Ramos (cell line): ENCODE data around the gene CHADL.
"Not testable (repeated sequence)": the region's sequence is repeated elsewhere in the genome, so short reads cannot be mapped to it uniquely, and the experiment has no call there.

Source experiments
- in situ Hi-C: fragments of 300-500 bp; cut with MboI; formaldehyde crosslinking; loops from one replicate; pipeline ENCODE4 v1.14.3; 2022; ENCODE audit warnings: low sequenced_read_pairs; ENCODE audit not compliant: unreplicated experiment

The CHADL gene

DNA sequence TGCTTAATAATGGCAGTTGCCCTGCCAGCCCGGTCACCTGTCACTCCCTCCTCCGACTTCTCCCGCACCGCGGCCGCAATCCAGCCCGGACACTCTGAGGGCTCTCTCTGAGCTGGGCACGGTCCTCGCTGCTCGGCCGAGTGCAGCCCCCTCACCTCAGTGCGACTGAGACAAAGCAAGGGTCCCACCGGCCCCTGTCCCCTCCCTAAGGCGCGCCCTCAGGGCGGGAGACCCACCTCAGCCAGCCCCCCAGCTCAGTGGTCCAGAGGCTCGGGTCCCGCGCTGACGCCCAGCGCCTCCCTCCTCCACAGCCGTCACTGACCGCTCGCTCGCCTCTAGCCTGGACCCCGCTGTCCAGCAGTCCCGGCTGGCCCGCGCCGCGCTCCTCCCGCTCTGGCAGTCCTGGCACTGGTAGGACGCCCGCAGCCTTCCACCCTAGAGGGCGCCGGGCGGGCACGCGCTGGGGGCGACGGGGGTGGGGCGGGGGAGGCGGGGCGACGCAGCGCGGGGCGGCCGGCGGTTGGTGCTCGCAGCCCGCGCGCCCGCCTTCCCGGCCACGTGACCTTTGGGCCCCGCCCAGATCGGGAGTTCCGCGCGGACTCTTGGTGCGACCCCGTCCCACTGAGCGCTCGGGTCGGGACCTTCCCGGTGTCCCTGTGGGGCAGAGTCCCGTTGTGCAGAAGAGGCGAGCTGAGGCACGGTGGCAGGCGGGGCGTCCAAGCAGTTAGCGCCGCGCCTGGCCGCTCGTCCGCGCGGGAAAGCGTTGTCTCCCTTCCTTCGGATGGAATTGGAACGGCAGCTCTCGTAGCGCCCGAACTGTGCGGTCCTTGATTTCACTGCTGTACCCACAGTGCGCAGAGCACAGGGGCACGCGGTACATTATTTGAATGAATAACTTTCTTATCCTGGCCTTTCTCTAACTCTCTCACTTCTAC, 43.4 kb downstream of the CHADL start:
- in situ Hi-C loops: no loop called here

DNA sequence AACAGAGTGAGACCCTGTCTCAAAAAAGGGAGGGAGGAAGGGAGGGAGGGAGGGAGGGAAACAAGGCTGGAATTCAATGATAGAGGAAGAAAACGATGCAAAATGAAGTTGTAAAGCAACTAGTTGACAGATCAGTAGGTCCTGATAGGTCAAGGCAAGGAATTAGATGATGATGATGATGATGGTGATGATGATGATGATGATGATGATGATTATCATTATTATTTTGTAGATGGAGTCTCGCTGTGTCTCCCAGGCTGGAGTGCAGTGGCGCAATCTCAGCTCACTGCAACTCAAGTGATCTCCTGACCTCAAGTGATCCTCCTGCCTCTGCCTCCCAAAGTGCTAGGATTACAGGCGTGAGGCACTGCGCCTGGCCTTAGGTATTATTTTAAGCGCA, 46.9 kb downstream of the CHADL start:
- in situ Hi-C loops: no loop called here

DNA sequence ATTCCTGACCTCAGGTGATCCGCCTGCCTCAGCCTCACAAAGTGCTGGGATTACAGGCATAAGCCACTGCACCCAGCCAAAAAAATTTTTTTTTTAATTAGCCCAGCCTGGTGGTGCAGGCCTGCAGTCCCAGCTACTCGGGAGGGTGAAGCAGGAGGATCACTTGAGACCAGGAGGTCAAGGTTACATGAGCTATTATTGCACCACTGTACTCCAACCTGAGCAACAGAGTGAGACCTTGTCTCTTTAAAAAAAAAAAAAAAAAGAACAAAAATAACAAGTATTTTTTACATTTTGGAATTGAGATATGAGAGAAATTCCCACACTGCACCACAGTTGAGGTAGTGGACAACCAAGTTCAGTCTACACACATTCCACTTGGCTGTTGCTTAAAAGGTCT, 49.3 kb downstream of the CHADL start:
- in situ Hi-C loops: no loop called here

DNA sequence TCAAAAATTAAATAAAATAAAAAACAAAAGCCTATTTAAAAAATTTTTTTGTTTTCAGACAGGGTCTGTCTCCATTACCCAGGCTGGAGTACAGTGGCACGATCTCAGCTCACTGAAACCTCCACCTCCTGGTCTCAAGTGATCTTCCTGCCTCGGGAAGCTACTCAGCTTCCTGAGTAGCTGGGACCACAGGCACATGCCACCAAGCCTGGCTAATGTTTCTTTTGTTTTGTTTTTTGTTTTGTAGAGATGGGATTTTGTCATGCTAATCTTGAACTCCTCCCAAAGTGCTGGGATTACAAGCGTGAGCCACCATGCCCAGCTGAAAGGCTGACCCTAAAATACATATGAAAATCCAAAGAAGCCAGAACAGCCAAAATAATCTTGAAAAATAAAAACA, 56.1 kb downstream of the CHADL start:
- in situ Hi-C loops: no loop called here

DNA sequence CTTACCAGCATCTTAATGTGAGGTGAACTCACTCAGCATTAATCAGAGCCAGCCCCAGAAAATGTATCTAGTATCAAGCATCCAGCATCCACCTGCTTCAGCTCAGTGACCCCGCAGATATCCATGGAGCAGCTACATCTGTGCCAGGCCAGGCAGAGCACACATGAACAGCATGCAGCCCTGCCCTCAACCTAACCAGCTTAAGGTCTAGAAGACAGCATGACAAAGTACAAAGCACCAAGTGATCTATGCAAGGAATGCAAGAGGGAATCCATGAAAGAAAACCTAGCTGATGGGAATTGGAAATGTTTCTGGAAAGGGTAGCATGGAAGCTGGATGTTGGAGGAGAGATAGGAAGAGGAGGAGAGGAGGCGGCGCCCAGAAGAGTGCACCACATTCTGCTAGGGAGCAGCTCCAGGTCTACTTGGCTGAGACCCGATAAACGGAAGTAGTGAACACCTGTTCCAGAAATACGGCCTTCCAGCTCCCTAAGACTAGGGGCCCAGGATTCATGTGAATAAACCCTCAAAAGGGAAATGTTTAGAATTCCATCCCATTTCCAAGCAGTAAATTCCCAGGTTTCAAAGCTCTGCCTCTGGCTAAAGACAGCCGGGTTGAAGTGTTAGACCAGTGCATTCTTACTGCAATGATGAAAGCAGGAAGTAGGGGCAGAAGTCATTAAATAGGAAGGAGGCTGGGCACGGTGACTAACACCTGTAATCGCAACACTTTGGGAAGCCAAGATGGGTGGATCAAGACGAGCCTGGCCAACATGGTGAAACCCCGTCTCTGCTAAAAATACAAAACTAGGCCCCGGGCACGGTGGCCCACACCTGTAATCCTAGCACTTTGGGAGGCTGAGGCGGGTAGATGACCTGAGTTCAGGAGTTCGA, 59.1 kb downstream of the CHADL start:
- in situ Hi-C loops: no loop called here

DNA sequence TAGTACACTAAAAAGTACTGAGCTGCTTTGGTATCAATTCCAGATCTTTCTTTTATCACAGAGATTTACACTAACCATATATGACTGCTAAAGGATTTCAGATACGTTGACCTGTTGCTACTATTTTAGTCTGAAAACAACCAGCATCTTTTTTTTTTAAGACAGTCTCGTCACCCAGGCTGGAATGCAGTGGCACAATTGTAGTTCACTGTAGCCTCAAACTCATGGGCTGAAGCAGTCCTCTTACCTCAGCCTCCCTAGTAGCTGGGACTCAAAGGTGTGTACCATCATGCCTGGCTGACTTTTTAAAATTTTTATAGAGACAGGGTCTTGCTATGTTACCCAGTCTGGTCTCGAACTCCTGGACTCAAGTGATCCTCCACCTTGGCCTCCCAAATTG, 59.8 kb downstream of the CHADL start:
- in situ Hi-C loops: no loop called here

DNA sequence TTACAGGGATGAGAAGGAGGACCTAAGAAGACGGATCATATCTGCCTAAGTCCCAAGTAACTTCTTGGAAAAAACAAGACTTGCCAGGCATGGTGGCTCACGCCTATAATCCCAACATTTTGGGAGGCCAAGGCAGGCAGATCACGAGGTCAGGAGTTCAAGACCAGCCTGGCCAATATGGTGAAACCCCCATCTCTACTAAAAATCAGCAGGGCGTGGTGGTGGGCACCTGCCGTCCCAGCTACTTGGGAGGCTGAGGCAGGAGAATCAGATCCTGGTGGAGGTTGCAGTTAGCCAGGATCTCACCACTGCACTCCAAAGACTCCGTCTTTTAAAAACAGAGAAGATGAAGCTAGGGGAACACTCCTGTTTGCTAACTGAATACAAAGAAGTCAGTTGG, 60.4 kb downstream of the CHADL start:
- in situ Hi-C loops: not testable (repeated sequence)
